OCI-LY1 (cell line): ENCODE results near the gene IFNA13.

ENCODE experiments used
- H2AFZ ChIP-seq: fragments of 200-600 bp; sonication (generic), shearing (Covaris generic); 2 replicates; pipeline ENCODE4 v1.6.0; 2014; ENCODE audit warnings: antibody characterized with exemption, mild to moderate bottlenecking, low read length
- H3F3A ChIP-seq: fragments of 200-600 bp; sonication (generic), shearing (Covaris generic); 2 replicates; pipeline ENCODE4 v1.6.0; 2014; ENCODE audit warnings: mild to moderate bottlenecking, antibody characterized with exemption, low read length, moderate library complexity; ENCODE audit not compliant: insufficient read depth
- H3K27ac ChIP-seq: fragments of 200-600 bp; sonication (generic); 2 replicates; pipeline ENCODE4 v1.5.1; 2014; ENCODE audit warnings: low read length, mixed run types, mild to moderate bottlenecking, low read depth; ENCODE audit not compliant: poor library complexity, severe bottlenecking
- H3K27me3 ChIP-seq: fragments of 200-600 bp; sonication (generic); 2 replicates; pipeline ENCODE4 v1.6.0; 2014; ENCODE audit warnings: antibody characterized with exemption, mild to moderate bottlenecking, low read length, moderate library complexity; ENCODE audit not compliant: insufficient read depth
- H3K36me3 ChIP-seq: fragments of 200-600 bp; sonication (generic); 2 replicates; pipeline ENCODE4 v1.6.1; 2014; ENCODE audit warnings: mild to moderate bottlenecking, antibody characterized with exemption, low read length, moderate library complexity, mixed read lengths; ENCODE audit not compliant: insufficient read depth
- H3K4me1 ChIP-seq: fragments of 200-600 bp; sonication (generic); 2 replicates; pipeline ENCODE4 v1.5.1; 2014; ENCODE audit warnings: mild to moderate bottlenecking, low read length, moderate library complexity; ENCODE audit not compliant: insufficient read depth, severe bottlenecking
- H3K4me2 ChIP-seq: fragments of 200-600 bp; sonication (generic), shearing (Covaris generic); 2 replicates; pipeline ENCODE4 v1.6.1; 2014; ENCODE audit warnings: low read length
- H3K4me3 ChIP-seq: fragments of 200-600 bp; sonication (generic); 2 replicates; pipeline ENCODE4 v1.5.1; 2014; ENCODE audit warnings: low read length, low read depth, mild to moderate bottlenecking, mixed read lengths; ENCODE audit not compliant: poor library complexity, severe bottlenecking
- H3K79me2 ChIP-seq: fragments of 200-600 bp; shearing (Covaris generic); 2 replicates; pipeline ENCODE4 v1.6.1; 2016; ENCODE audit warnings: mixed run types, low read length, mixed read lengths; ENCODE audit not compliant: insufficient read depth
- H3K9ac ChIP-seq: fragments of 200-600 bp; sonication (generic), shearing (Covaris generic); 2 replicates; pipeline ENCODE4 v1.6.1; 2014; ENCODE audit warnings: mild to moderate bottlenecking, low read length, mixed read lengths
- H3K9me2 ChIP-seq: fragments of 200-600 bp; sonication (generic), shearing (Covaris generic); 2 replicates; pipeline ENCODE4 v1.6.1; 2014; ENCODE audit warnings: low read depth, mild to moderate bottlenecking, low read length, mixed read lengths
- H3K9me3 ChIP-seq: fragments of 200-600 bp; shearing (Covaris generic); 2 replicates; pipeline ENCODE4 v1.6.1; 2014; ENCODE audit warnings: low read length, mixed read lengths
- H4K20me1 ChIP-seq: fragments of 200-600 bp; sonication (generic), shearing (Covaris generic); 2 replicates; pipeline ENCODE4 v1.6.0; 2016; ENCODE audit warnings: mild to moderate bottlenecking, low read length; ENCODE audit not compliant: insufficient read depth
- CTCF ChIP-seq: fragments of 200-600 bp; sonication (generic), shearing (Covaris generic); IDR thresholded peaks from 2 replicates; pipeline ENCODE4 v1.5.1; 2017; ENCODE audit warnings: mild to moderate bottlenecking, antibody characterized with exemption, low read length, moderate library complexity, mixed read lengths
- EZH2 ChIP-seq: fragments of 200-600 bp; sonication (generic), shearing (Covaris generic); IDR thresholded peaks from 2 replicates; pipeline ENCODE4 v1.8.0; 2017; ENCODE audit warnings: borderline replicate concordance, mixed run types, mild to moderate bottlenecking, antibody characterized with exemption, low read length, moderate library complexity, mixed read lengths

Gene IFNA13

GRCh38 chr9:21317956-21318923, 49.6 kb downstream of the IFNA13 start:
- Histone ChIP-seq H3K36me3 (no peaks in the 10 kb centered on the region; the same call in 1 of the 2 replicates), H3K27me3 (no peaks in the 10 kb centered on the region), H3K4me2 (no peak overlapping the region), H3K9me2 (no peaks in the 10 kb centered on the region), H3K79me2 (no peaks in the 10 kb centered on the region), H3K9ac (no peak overlapping the region), H3K9me3 (no peaks in the 10 kb centered on the region), H3K4me1 (no peaks in the 10 kb centered on the region), H3K4me3 (no peak overlapping the region), H2AFZ (no peak overlapping the region), H4K20me1 (no peaks in the 10 kb centered on the region), H3F3A (no peaks in the 10 kb centered on the region), H3K27ac (no peak overlapping the region)
- TF ChIP-seq CTCF = peak; percentile 62
- TF ChIP-seq EZH2 = no peak
